ENCODE results near the gene FFAR4. TPM values are rescaled to one million over a fixed set of nuclear protein-coding genes. Genes with fewer than 3 reads are reported as not detected.

FFAR4 gene
- total and polyA plus RNA-seq, 2 of the 4 experiments (the other 2 are of a cell fraction) = not detected

GRCh38 chr10:93570383-93570782, 3.9 kb downstream of the FFAR4 start:
- H3K23ac ChIP-seq (ENCODE audit: low read depth, low read length) = no peak overlapping the region
- in situ Hi-C loops (cut with MboI; ENCODE audit: low sequenced_read_pairs) = no loop called here
- no peak overlapping the region for H4K8ac ChIP-seq (ENCODE audit: low read depth in 2 of 2, low read length in 2 of 2)
- H3K18ac ChIP-seq (ENCODE audit: low read depth, low read length) = no peak overlapping the region
- H2AK5ac ChIP-seq (ENCODE audit: low read depth, low read length) = no peak overlapping the region
- no peak overlapping the region for H3K14ac ChIP-seq (replicated peaks; ENCODE audit: low read depth, low read length)
- no peak overlapping the region for H3K4me3 ChIP-seq (ENCODE audit: insufficient read depth, low read depth, low read length)
- H2BK15ac ChIP-seq (ENCODE audit: low read depth, low read length) = no peak overlapping the region
- no peak overlapping the region for H3K27ac ChIP-seq (ENCODE audit: insufficient read depth, low read length)
- no peaks in the 10 kb centered on the region for H3K79me1 ChIP-seq (ENCODE audit: low read depth in 1 of 2, low read length in 2 of 2)
- DNase-seq = no peak
- no peak overlapping the region for H4K5ac ChIP-seq (ENCODE audit: low read depth, low read length)
- no peaks in the 10 kb centered on the region for H3K36me3 ChIP-seq (ENCODE audit: control insufficient read depth, insufficient read depth, low read length)
- no peak overlapping the region for H2BK120ac ChIP-seq (ENCODE audit: low read depth, low read length)
- no peak overlapping the region for H3K4me2 ChIP-seq (ENCODE audit: low read depth, low read length)
- dilution Hi-C loops (cut with HindIII; ENCODE audit: low sequenced_read_pairs, unreplicated experiment) = no loop called here
- H3K9me3 ChIP-seq (ENCODE audit: control insufficient read depth, insufficient read depth, low read length) = no peaks in the 10 kb centered on the region
- no peaks in the 10 kb centered on the region for H4K20me1 ChIP-seq (ENCODE audit: insufficient read depth, low read length)
- no peak overlapping the region for H2AK9ac ChIP-seq (replicated peaks; ENCODE audit: low read depth, low read length, poor library complexity)
- WGBS, 2 experiments (ENCODE audit: extremely low coverage in 2 of 2, insufficient read length in 1 of 2) = no CpG with 5 or more reads among the region's 3 CpGs
- H3K27me3 ChIP-seq (ENCODE audit: control insufficient read depth, insufficient read depth, low read length) = peaks cover 72% of the 10 kb centered on the region
- H2AFZ ChIP-seq (replicated peaks; ENCODE audit: low read length, poor library complexity) = no peak overlapping the region
- H3K56ac ChIP-seq (ENCODE audit: extremely low read depth, insufficient read depth, low read length) = no peak overlapping the region
- ChIA-PET POLR2A (ENCODE audit: unreplicated experiment) (no interaction called here), CTCF (interaction anchor here (1.0 kb wide), 1 partner anchor 15 kb away, joined by 3 read pairs; no protein-coding TSS in a partner anchor)
- TF ChIP-seq RCOR1 (IDR thresholded peaks at IDR 0.05; ENCODE audit: insufficient replicate concordance, low read length) (no peak), RAD21 (IDR thresholded peaks at IDR 0.05; ENCODE audit: low read length) (no peak), CEBPB (IDR thresholded peaks at IDR 0.05; ENCODE audit: low read depth, low read length) (no peak), NFE2L2 (IDR thresholded peaks at IDR 0.05; ENCODE audit: low read depth, low read length) (no peak), MAFK (IDR thresholded peaks at IDR 0.05; ENCODE audit: low read depth, low read length) (no peak), ELK1 (IDR thresholded peaks at IDR 0.05; ENCODE audit: borderline replicate concordance, low read depth, low read length) (no peak), BHLHE40 (IDR thresholded peaks at IDR 0.05; ENCODE audit: low read depth, low read length) (no peak), MAZ (IDR thresholded peaks at IDR 0.05; ENCODE audit: borderline replicate concordance, low read depth, low read length) (no peak), USF2 (IDR thresholded peaks at IDR 0.05; ENCODE audit: low read depth, low read length) (no peak), RFX5 (IDR thresholded peaks at IDR 0.05; ENCODE audit: low read depth, low read length) (no peak)
- no peak for ATAC-seq (ENCODE audit: low read depth)
- intact Hi-C loops (cut with micrococcal nuclease) = no loop called here
- H3K9ac ChIP-seq (ENCODE audit: low read depth, low read length) = no peak overlapping the region
- H2BK5ac ChIP-seq (ENCODE audit: low read depth, low read length, poor library complexity, severe bottlenecking) = no peak overlapping the region
- no TSS peak for BruUV-seq (replicated peaks)
- no peak overlapping the region for H3K4ac ChIP-seq (ENCODE audit: low read depth, low read length)
- no peak overlapping the region for H4K91ac ChIP-seq (ENCODE audit: insufficient read depth, low read depth, low read length)
- no peak overlapping the region for H2BK20ac ChIP-seq (ENCODE audit: low read depth, low read length)
- no peaks in the 10 kb centered on the region for H3K4me1 ChIP-seq (ENCODE audit: control insufficient read depth, insufficient read depth, low read length)
- H3K9me1 ChIP-seq (ENCODE audit: insufficient read depth, low read length) = no peaks in the 10 kb centered on the region
